Urinary bladder (tissue), 4 donors: ENCODE results near the gene MXI1. TPM values are rescaled to one million over a fixed set of nuclear protein-coding genes. Genes with fewer than 3 reads are reported as not detected.
"Not testable (repeated sequence)": the region's sequence is repeated elsewhere in the genome, so short reads cannot be mapped to it uniquely, and the experiment has no call there.

ENCODE experiments used
- DNase-seq: peaks from one replicate; pipeline ENCODE4 v3.0.0-alpha.2; 2015; ENCODE audit errors: extremely low spot score
- H3K27ac ChIP-seq: one replicate; pipeline ENCODE4 v1.5.1; 2013; ENCODE audit warnings: low read depth, mild to moderate bottlenecking, moderate library complexity
- H3K36me3 ChIP-seq: one replicate; pipeline ENCODE4 v1.6.1; 2013; ENCODE audit warnings: mild to moderate bottlenecking, moderate library complexity; ENCODE audit not compliant: insufficient read depth
- H3K4me1 ChIP-seq: one replicate; pipeline ENCODE4 v1.6.1; 2013; ENCODE audit warnings: mild to moderate bottlenecking, moderate library complexity; ENCODE audit not compliant: insufficient read depth
- H3K4me3 ChIP-seq: one replicate; pipeline ENCODE4 v1.5.1; 2013; ENCODE audit warnings: low read depth, low read length
- WGBS: extraction: QIAGEN DNeasy Blood & Tissue Kit; methylation state at CpG from one replicate; pipeline ENCODE4 v1.1.7; 2013; 5-methylcytosine and 5-hydroxymethylcytosine counted together
- polyA plus RNA-seq: library from polyadenylated mRNA; stranded (reverse); fragments of 200-250 nt; gene quantifications from one replicate; pipeline ENCODE4 v1.2.3, GENCODE V29; 2013
- total RNA-seq: library from RNA; depleted of rRNA; stranded (reverse); fragments of >200 nt; gene quantifications from one replicate; pipeline ENCODE4 v1.2.3, GENCODE V29; 2014
- donor health status: healthy with polysubstance abuse.
- donor health status: healthy.

The MXI1 gene
- total and polyA plus RNA-seq, 2 donors, result 30.7 to 51.6 TPM

- H3K4me3 ChIP-seq, result no peak overlapping the region
- H3K36me3 ChIP-seq, result no peaks in the 10 kb centered on the region
- H3K4me1 ChIP-seq, result no peaks in the 10 kb centered on the region
- H3K27ac ChIP-seq, result no peak overlapping the region
- WGBS, result 51% methylated on average over 6 of the region's 6 CpGs
- DNase-seq, result no peak
Measured at GRCh38 chr10:110171032-110171431, 36.4 kb upstream of the MXI1 start.

GRCh38 chr10:110172155-110172554, 35.2 kb upstream of the MXI1 start:
- Histone ChIP-seq H3K4me1 (no peaks in the 10 kb centered on the region), H3K27ac (no peak overlapping the region), H3K36me3 (no peaks in the 10 kb centered on the region), H3K4me3 (no peak overlapping the region)
- 79% methylated on average over 5 of the region's 5 CpGs for WGBS
- DNase-seq, result no peak

- Histone ChIP-seq H3K27ac (no peak overlapping the region), H3K4me1 (no peaks in the 10 kb centered on the region), H3K4me3 (no peak overlapping the region), H3K36me3 (no peaks in the 10 kb centered on the region)
- DNase-seq, result no peak
Measured at GRCh38 chr10:110174201-110174600, 33.2 kb upstream of the MXI1 start.

GRCh38 chr10:110174816-110175215, 32.6 kb upstream of the MXI1 start:
- 96% methylated on average over 5 of the region's 5 CpGs for WGBS
- H3K27ac ChIP-seq, result no peak overlapping the region
- H3K4me3 ChIP-seq, result no peak overlapping the region
- no peak for DNase-seq
- no peaks in the 10 kb centered on the region for H3K4me1 ChIP-seq
- no peaks in the 10 kb centered on the region for H3K36me3 ChIP-seq

- DNase-seq, result no peak
- Histone ChIP-seq H3K27ac (no peak overlapping the region), H3K4me1 (no peaks in the 10 kb centered on the region), H3K36me3 (no peaks in the 10 kb centered on the region), H3K4me3 (no peak overlapping the region)
- WGBS, result 85% methylated on average over 2 of the region's 2 CpGs
Measured at GRCh38 chr10:110175406-110175805, 32.0 kb upstream of the MXI1 start.

- H3K36me3 ChIP-seq, result no peaks in the 10 kb centered on the region
- no peaks in the 10 kb centered on the region for H3K4me1 ChIP-seq
- no peak for DNase-seq
- no peak overlapping the region for H3K4me3 ChIP-seq
- H3K27ac ChIP-seq, result no peak overlapping the region
- WGBS, result 56% methylated on average over 19 of the region's 19 CpGs
Measured at GRCh38 chr10:110176141-110177030, 31.0 kb upstream of the MXI1 start.

GRCh38 chr10:110179220-110179619, 28.2 kb upstream of the MXI1 start:
- Histone ChIP-seq H3K4me3 (no peak overlapping the region), H3K4me1 (no peaks in the 10 kb centered on the region), H3K36me3 (no peaks in the 10 kb centered on the region), H3K27ac (no peak overlapping the region)
- DNase-seq, result no peak
- WGBS, result 81% methylated on average over 7 of the region's 7 CpGs

GRCh38 chr10:110181451-110181850, 26.0 kb upstream of the MXI1 start:
- 84% methylated on average over 10 of the region's 10 CpGs for WGBS

GRCh38 chr10:110181911-110182310, 25.5 kb upstream of the MXI1 start:
- H3K36me3 ChIP-seq, result no peaks in the 10 kb centered on the region
- no peak overlapping the region for H3K27ac ChIP-seq
- WGBS, result 94% methylated on average over 5 of the region's 5 CpGs
- no peak overlapping the region for H3K4me3 ChIP-seq
- no peak for DNase-seq
- H3K4me1 ChIP-seq, result no peaks in the 10 kb centered on the region

More at GRCh38 chr10:110181451-110181850, 26.0 kb upstream of the MXI1 start:
- Histone ChIP-seq H3K4me1 (no peaks in the 10 kb centered on the region), H3K27ac (no peak overlapping the region), H3K4me3 (no peak overlapping the region), H3K36me3 (no peaks in the 10 kb centered on the region)
- DNase-seq, result no peak

GRCh38 chr10:110184398-110184797, 23.0 kb upstream of the MXI1 start:
- no peak overlapping the region for H3K27ac ChIP-seq
- no peak for DNase-seq
- WGBS, result 69% methylated on average over 6 of the region's 6 CpGs
- no peaks in the 10 kb centered on the region for H3K4me1 ChIP-seq
- H3K36me3 ChIP-seq, result no peaks in the 10 kb centered on the region
- no peak overlapping the region for H3K4me3 ChIP-seq

GRCh38 chr10:110185646-110186182, 21.7 kb upstream of the MXI1 start:
- WGBS, result 75% methylated on average over 2 of the region's 2 CpGs
- not testable (repeated sequence) for H3K4me3 ChIP-seq, H3K27ac ChIP-seq, H3K4me1 ChIP-seq, H3K36me3 ChIP-seq, DNase-seq

GRCh38 chr10:110190170-110190569, 17.2 kb upstream of the MXI1 start:
- 76% methylated on average over 3 of the region's 3 CpGs for WGBS
- H3K36me3 ChIP-seq, result no peaks in the 10 kb centered on the region
- H3K4me1 ChIP-seq, result no peaks in the 10 kb centered on the region
- H3K27ac ChIP-seq, result no peak overlapping the region
- H3K4me3 ChIP-seq, result no peak overlapping the region
- DNase-seq, result no peak

GRCh38 chr10:110192552-110192951, 14.9 kb upstream of the MXI1 start:
- no peak for DNase-seq

GRCh38 chr10:110200503-110200902, 6.9 kb upstream of the MXI1 start:
- Histone ChIP-seq H3K36me3 (no peaks in the 10 kb centered on the region), H3K4me1 (no peaks in the 10 kb centered on the region), H3K4me3 (no peak overlapping the region), H3K27ac (no peak overlapping the region)
- DNase-seq, result no peak
- 72% methylated on average over 3 of the region's 3 CpGs for WGBS

More at GRCh38 chr10:110192552-110192951, 14.9 kb upstream of the MXI1 start:
- Histone ChIP-seq H3K4me3 (no peak overlapping the region), H3K36me3 (no peaks in the 10 kb centered on the region), H3K4me1 (no peaks in the 10 kb centered on the region), H3K27ac (no peak overlapping the region)
- 69% methylated on average over 4 of the region's 4 CpGs for WGBS
